Dermis lymphatic vessel endothelial cell (primary cell): ENCODE measurements around the gene IGF2R. TPM values are rescaled to one million over a fixed set of nuclear protein-coding genes. Genes with fewer than 3 reads are reported as not detected.

ENCODE experiments used
- total RNA-seq: library from RNA; depleted of rRNA; stranded (reverse); fragments of >200 nt; gene quantifications from 2 replicates; pipeline ENCODE4 v1.2.1, GENCODE V29; 2014

IGF2R gene, protein sequence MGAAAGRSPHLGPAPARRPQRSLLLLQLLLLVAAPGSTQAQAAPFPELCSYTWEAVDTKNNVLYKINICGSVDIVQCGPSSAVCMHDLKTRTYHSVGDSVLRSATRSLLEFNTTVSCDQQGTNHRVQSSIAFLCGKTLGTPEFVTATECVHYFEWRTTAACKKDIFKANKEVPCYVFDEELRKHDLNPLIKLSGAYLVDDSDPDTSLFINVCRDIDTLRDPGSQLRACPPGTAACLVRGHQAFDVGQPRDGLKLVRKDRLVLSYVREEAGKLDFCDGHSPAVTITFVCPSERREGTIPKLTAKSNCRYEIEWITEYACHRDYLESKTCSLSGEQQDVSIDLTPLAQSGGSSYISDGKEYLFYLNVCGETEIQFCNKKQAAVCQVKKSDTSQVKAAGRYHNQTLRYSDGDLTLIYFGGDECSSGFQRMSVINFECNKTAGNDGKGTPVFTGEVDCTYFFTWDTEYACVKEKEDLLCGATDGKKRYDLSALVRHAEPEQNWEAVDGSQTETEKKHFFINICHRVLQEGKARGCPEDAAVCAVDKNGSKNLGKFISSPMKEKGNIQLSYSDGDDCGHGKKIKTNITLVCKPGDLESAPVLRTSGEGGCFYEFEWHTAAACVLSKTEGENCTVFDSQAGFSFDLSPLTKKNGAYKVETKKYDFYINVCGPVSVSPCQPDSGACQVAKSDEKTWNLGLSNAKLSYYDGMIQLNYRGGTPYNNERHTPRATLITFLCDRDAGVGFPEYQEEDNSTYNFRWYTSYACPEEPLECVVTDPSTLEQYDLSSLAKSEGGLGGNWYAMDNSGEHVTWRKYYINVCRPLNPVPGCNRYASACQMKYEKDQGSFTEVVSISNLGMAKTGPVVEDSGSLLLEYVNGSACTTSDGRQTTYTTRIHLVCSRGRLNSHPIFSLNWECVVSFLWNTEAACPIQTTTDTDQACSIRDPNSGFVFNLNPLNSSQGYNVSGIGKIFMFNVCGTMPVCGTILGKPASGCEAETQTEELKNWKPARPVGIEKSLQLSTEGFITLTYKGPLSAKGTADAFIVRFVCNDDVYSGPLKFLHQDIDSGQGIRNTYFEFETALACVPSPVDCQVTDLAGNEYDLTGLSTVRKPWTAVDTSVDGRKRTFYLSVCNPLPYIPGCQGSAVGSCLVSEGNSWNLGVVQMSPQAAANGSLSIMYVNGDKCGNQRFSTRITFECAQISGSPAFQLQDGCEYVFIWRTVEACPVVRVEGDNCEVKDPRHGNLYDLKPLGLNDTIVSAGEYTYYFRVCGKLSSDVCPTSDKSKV (N-terminal part only)
- total RNA-seq, result 107 and 119 TPM in 2 replicates

DNA sequence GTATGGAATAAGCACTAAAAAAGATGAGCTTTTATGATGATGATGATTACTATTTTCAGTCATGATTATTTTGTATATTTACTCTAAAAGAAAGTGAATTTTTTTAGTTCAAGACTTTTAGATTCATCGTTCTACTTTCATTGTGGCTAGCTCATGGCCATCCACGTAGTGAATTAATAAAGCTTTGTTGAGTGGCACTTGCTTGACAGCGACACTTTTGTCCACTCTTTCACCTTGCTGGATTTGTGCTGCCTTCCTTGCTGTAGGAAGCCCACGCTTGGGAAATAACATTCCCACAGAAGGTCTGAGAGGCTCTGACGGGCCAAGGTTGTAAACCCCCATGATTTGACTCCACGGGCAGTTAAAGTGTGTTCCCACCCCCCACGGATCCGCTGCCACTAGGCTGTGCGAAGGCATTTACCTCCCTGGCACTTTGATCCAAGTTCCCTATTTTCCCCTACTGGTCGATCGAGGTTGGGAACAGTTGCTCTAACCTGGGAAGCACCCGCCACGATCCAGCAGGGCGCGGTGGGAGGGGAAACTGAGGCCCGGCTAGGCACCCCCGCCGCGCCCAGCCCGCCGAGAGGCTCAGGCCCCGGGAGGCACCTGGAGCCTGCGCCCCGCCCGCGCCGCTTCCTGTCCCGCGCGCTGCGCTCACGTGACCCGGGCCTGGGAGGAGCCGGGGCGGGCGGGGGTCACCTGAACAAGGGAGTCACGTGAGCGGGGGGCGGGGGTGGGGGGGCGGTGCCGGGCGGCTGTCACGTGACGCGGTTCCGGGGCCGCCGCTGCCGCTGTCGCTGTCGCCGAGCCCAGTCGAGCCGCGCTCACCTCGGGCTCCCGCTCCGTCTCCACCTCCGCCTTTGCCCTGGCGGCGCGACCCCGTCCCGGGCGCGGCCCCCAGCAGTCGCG lies at the start of gene IGF2R:
TSS of gene IGF2R (plus strand) at position 788 of the 909 bp plus-strand sequence. CDS start 165 bp downstream, outside the sequence.

DNA sequence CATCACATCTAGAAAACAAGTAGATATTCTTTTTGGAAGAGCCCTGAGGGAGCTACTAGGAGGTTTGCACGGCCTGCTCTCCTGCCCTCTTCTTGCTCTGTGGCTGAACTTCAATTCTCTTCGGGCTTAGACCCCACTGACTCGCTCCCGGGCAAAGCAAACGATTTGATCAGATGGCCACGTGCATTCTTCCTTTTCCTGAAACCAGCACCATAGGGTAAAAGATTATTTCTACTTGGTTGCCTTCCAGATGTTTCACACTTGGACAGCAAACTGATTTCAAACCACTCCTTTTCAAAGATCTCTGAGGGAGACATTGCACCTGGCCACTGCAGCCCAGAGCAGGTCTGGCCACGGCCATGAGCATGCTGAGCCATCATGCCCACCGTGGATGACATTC lies 152.7 kb downstream of the IGF2R start, which contains the start of gene SLC22A1:
TSS of gene SLC22A1 (plus strand) at position 258 of the 400 bp plus-strand sequence. CDS start at position 379, 121 bp downstream.

Other genes with a start within 250 kb of the IGF2R start
- 92.8 and 97.9 TPM in 2 replicates for gene WTAP, start 241.6 kb upstream of the IGF2R start, total RNA-seq
- gene ACAT2, start 207.0 kb upstream of the IGF2R start, total RNA-seq, result 23.3 and 33.4 TPM in 2 replicates
- 237 and 350 TPM in 2 replicates for gene TCP1, start 179.5 kb upstream of the IGF2R start, total RNA-seq
- 40.5 and 52.6 TPM in 2 replicates for gene MRPL18, start 178.6 kb upstream of the IGF2R start, total RNA-seq
- gene PNLDC1, start 168.8 kb upstream of the IGF2R start, total RNA-seq, result not detected in 2 replicates
- not detected in 2 replicates for gene MAS1, start 78.1 kb upstream of the IGF2R start, total RNA-seq
- 0.09 and 0.11 TPM in 2 replicates for gene SLC22A1, start 152.7 kb downstream of the IGF2R start, total RNA-seq